GM18873 (cell line): ENCODE results near the gene TBC1D22A.
"Not testable (repeated sequence)": the region's sequence is repeated elsewhere in the genome, so short reads cannot be mapped to it uniquely, and the experiment has no call there.

Experiments
- ATAC-seq: cut with Tn5 transposase; IDR thresholded peaks from one replicate; pipeline ENCODE4 v1.9.1; 2021; ENCODE audit warnings: mild to moderate bottlenecking, moderate library complexity, moderate number of reproducible peaks; ENCODE audit not compliant: unreplicated experiment, low FRiP score

Gene TBC1D22A

GRCh38 chr22:47139013-47139789, 376.8 kb downstream of the TBC1D22A start:
- no peak for ATAC-seq

- ATAC-seq: no peak
Measured at GRCh38 chr22:47139790-47140119, 377.3 kb downstream of the TBC1D22A start.

- not testable (repeated sequence) for ATAC-seq
Measured at GRCh38 chr22:47140975-47141374, 378.5 kb downstream of the TBC1D22A start.

GRCh38 chr22:47142427-47143046, 380.1 kb downstream of the TBC1D22A start:
- no peak for ATAC-seq

GRCh38 chr22:47143249-47143938, 380.9 kb downstream of the TBC1D22A start:
- no peak for ATAC-seq

- ATAC-seq: no peak
Measured at GRCh38 chr22:47144076-47144765, 381.8 kb downstream of the TBC1D22A start.

GRCh38 chr22:47144791-47145425, 382.5 kb downstream of the TBC1D22A start:
- no peak for ATAC-seq

- ATAC-seq: no peak
Measured at GRCh38 chr22:47145883-47146282, 383.4 kb downstream of the TBC1D22A start.

GRCh38 chr22:47146391-47146790, 383.9 kb downstream of the TBC1D22A start:
- no peak for ATAC-seq

- ATAC-seq: no peak
Measured at GRCh38 chr22:47146941-47147340, 384.5 kb downstream of the TBC1D22A start.

GRCh38 chr22:47147572-47147971, 385.1 kb downstream of the TBC1D22A start:
- no peak for ATAC-seq

- no peak for ATAC-seq
Measured at GRCh38 chr22:47148510-47148909, 386.1 kb downstream of the TBC1D22A start.

GRCh38 chr22:47148956-47149728, 386.7 kb downstream of the TBC1D22A start:
- no peak for ATAC-seq

- no peak for ATAC-seq
Measured at GRCh38 chr22:47149976-47150375, 387.5 kb downstream of the TBC1D22A start.

GRCh38 chr22:47150426-47150825, 388.0 kb downstream of the TBC1D22A start:
- ATAC-seq: no peak

GRCh38 chr22:47151064-47151463, 388.6 kb downstream of the TBC1D22A start:
- no peak for ATAC-seq

- no peak for ATAC-seq
Measured at GRCh38 chr22:47151490-47151889, 389.0 kb downstream of the TBC1D22A start.

GRCh38 chr22:47152236-47152635, 389.8 kb downstream of the TBC1D22A start:
- no peak for ATAC-seq

- ATAC-seq: no peak
Measured at GRCh38 chr22:47152938-47153337, 390.5 kb downstream of the TBC1D22A start.
